GM18526 (cell line): Measurements from ENCODE around the gene AFP.

Experiments
- POLR2A ChIP-seq: IDR thresholded peaks from 3 replicates; pipeline ENCODE4 v1.6.1; 2011; ENCODE audit not compliant: insufficient read length; ENCODE audit errors: extremely low read depth

The AFP gene

DNA sequence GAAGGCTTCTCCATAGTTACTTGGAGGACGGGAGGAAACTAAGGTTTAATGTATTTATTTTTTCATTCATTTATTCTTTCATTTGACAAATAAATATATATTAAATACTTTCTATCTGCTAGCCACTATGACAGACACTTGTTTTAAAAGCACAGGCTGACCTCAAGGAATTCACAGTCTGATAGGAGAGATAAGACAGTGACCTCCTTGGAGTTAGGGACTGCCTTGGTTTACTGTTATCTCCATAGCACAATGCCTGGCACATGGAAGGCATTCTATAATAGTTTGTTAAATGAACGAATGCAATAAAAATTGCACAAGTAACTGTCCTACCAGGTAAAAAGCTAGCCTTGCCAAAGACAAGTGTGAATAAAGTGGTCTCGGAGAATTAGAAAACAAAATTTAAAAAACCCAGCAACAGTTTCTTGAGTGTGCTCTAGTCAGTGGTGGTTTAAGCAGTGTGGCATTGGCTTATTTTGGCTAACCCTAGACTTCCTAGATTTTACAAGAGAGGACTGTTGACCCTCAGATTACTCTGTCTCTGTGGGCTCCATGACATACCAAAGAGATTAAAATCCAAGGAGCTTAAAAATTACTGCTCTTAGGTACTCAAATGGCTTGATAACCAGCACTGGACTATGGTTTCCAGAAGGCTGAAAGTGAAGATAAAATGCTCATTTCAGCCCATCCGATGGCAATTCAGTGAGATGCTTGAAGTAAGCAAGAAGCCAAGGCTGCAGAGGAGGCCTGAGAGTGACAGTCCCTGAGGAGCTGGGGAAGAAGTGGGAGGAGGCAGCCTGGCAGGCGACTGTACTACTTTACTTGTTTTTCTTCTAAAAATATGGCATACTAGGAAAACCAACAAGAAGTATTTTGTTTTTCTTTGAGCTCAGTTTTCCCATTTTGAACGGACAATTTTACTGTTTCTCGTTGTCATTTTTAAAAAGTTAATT is 9.6 kb downstream of the AFP start:
- TF ChIP-seq POLR2A, result no peak

DNA sequence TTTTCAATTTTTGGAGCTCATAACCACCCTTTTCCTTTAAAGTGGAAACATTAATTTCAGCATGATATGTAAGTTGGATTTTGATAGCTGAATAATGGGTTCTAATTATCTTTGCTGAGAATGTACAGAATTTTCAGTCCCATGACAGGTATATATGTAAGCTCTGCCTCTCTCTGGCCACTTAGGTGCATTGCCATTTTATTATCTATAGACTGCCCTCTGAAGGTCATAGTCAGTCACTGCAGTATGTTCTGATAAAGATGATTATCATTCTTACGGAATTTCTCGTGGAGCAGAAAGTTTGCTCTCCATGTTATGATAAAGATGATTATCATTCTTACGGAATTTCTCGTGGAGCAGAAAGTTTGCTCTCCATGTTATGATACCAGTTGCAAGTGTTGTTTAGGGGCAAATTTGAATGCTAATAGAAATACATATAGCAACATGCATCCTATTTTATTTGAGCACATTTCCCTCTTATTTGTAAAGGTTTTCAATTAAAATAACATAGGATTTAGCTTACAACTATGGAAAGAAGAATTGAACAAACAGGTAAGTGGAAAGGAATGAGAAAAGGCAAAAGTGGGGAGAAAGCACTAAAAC is 10.4 kb downstream of the AFP start:
- TF ChIP-seq POLR2A, result no peak

DNA sequence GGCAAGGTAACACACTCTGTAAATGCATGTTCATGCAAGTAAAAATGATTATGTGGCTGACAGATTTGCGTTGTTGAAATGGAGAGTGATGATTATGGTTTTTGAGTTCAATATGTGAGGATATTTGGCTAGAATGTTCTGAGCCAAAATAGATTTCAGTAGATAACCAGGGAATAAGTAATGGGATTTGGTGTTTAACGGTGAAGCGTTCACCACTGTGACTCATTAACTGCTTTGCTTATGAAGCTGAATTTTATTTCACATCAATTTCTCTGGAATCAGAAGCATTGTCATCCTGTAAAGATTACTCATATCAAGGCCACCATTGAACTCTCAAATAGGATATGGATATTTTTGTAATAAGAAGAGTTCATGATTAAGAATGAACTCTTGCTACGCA is 11.7 kb downstream of the AFP start:
- TF ChIP-seq POLR2A, result no peak

DNA sequence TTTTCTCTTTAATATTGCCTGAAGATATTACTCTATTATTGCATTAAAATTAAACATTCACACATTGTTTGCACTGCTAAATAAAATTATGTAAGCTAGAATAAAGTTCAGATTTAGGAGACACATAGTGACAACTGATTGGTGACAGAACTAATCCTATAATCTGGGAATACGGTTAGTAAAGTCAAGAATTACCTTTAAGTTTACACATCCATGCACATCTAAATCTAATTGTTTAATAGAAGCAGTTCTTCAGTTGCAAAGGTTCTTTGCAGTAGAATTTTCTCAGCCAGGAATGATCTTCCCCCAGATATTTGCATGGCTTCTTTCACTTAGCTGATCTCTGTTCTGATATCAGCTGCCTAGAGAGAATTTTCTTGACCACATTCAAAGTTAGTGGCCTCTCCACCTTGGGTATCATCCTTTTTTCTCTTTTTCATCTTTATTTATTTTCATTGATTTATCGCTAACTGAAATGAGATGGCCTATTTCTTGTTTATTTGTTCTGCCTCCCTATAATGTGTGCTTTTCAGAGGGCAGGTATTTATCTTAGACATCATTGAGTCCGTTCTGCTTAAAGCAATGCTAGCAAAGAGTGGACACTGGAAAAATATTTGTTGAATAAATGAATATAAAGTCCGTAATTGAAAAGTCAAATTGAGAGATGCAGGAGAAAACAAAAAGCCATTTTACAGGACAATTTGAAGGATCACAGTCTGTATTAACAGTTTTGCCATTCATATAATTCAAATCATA is 12.6 kb downstream of the AFP start:
- TF ChIP-seq POLR2A, result no peak

DNA sequence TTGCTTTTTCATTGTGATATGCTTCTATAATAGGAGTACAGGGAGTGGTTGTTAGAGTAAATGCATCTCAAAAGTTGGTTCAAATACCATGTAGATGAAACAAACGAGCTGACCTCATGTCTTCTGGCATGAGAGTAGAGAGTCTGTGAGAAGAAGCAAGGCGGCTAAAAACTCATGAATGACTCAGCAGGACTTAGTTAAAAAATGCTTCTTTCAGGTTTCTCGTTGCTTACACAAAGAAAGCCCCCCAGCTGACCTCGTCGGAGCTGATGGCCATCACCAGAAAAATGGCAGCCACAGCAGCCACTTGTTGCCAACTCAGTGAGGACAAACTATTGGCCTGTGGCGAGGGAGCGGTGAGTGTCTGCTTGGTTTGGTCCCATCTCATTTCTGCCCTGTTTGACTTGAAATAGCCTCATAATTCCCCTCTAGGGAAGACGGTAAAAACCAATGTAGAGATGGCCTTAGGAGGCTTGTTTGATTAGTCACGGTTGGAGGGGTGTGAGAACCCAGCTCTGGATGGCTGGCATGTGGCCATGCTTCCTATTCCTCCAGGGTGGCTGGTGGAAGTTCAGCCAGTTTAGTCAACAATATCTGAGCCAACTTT is 14.5 kb downstream of the AFP start:
- no peak for TF ChIP-seq POLR2A

GRCh38 chr4:73451404-73451803 is 15.4 kb downstream of the AFP start:
- TF ChIP-seq POLR2A, result no peak

- no peak for TF ChIP-seq POLR2A
Measured at GRCh38 chr4:73451981-73452747, 16.1 kb downstream of the AFP start.

DNA sequence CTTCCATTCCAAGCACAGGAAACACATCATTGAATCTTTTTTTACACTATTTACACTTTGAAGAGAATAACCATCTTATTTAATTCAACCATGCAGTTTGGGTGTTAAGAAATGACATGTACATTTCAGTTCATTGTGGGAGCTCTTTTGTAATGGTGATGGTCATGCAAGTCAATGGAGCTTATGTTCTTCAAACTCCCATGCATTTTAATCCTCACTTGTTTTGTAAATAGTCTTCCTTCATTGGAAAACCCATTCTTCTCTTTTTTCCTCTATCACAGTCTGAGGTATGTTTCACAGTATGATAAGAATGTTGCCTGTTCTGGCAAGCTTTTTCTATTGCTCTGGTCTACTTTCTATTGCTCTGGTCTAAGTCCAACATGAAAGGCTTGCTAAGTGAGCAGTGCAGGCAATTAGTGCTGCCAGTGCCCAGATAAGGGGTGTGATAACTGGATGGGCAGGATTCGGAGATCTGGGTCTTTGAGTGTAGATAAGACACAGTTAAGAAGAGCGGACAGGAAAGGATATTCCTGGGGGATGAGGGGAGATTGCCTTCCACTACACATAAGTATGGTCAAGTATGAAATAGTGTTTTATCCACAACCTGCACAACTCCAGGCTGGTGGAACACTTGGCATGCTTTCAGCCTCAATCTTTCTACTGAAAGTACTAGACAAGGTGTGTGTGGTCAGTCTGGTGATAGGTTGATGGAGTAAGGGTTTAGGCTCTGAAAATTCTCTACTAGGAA is 17.1 kb downstream of the AFP start:
- no peak for TF ChIP-seq POLR2A

DNA sequence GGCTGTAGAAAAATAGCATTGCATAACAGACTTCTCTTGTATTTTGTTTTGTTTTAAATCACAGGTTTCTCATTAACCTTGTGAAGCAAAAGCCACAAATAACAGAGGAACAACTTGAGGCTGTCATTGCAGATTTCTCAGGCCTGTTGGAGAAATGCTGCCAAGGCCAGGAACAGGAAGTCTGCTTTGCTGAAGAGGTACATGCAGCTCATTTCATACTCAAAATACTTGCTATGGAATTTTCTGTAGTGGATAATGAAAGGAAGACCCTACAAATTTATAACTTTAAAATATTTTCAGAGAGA is 17.6 kb downstream of the AFP start:
- TF ChIP-seq POLR2A, result no peak

GRCh38 chr4:73454920-73455319 is 18.9 kb downstream of the AFP start:
- no peak for TF ChIP-seq POLR2A

DNA sequence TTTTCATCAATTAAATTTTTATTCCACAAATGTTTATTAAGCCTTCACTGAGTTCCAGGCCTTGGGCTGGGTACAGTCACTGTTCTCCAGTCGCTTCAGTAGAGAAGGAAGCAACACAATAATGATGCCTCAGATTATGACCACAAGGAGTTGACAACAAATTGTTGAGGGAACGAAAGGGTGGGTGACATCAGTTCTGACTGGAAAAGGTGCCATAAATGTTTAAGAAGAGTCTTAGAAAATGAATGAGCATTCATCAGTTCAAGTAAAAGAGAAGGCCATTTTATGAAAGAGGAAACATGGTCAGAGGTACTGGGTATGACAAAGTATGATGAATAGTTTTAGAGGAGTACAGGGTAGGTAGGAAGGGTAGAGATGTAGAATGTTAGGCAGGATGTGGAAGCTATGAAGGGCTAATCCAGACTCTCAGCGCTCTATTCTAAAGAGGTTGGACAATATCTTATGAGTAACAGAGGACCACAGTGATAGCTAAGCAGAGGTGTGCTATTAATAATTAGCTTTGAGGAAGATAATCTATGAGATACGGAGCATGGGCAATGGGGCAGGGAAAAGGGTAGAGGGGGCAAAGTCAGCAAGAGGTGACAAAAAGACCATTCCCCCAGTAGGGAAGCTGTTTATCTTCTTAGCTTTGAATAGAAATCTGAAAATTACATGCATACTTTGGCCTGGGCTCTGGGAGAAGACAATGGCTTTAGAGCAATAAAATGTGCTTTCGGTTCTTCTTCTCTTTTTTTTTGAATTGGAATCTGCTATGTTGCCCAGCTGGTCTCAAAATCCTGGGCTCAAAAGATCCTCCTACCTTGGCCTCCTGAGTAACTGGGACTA is 20.4 kb downstream of the AFP start:
- no peak for TF ChIP-seq POLR2A

- TF ChIP-seq POLR2A, result no peak
Measured at GRCh38 chr4:73458184-73459047, 22.4 kb downstream of the AFP start.
